ENCODE results near the gene OPRL1.
A peak's percentile ranks its signal among the peaks of the same experiment; 100 is the strongest.

The OPRL1 gene

GRCh38 chr20:64080013-64080812 is at the start of gene OPRL1:
Gene OPRL1 (plus strand): TSS chr20:64080082. CDS start chr20:64092721, 12,639 bp downstream.
- peak within 1 kb of the TSS; percentile 45 for H3K27ac ChIP-seq
- no peaks in the 10 kb centered on the region for H3K36me3 ChIP-seq
- H3K9me3 ChIP-seq (ENCODE audit: severe bottlenecking) = no peaks in the 10 kb centered on the region
- DNase-seq = no peak
- no peak for TF ChIP-seq CTCF (IDR thresholded peaks at IDR 0.05; ENCODE audit: low read depth, low read length)
- H3K27me3 ChIP-seq (ENCODE audit: insufficient read depth, low read depth, severe bottlenecking) = no peaks in the 10 kb centered on the region
- H3K4me3 ChIP-seq (ENCODE audit: low read depth, low read length) = peak within 1 kb of the TSS; percentile 64

- peaks cover 4% of the 10 kb centered on the region; the same call in 1 of the 2 replicates for H3K36me3 ChIP-seq
These were observed 49.3 kb upstream of the OPRL1 start for GRCh38 chr20:64030371-64031134.

GRCh38 chr20:64031822-64032314 is 48.0 kb upstream of the OPRL1 start:
- no peak for TF ChIP-seq CTCF (IDR thresholded peaks at IDR 0.05; ENCODE audit: low read depth, low read length)
- no peak overlapping the region for H3K27ac ChIP-seq
- no peaks in the 10 kb centered on the region for H3K9me3 ChIP-seq (ENCODE audit: severe bottlenecking)
- no peak for DNase-seq
- no peak overlapping the region for H3K4me3 ChIP-seq (ENCODE audit: low read depth, low read length)
- no peaks in the 10 kb centered on the region for H3K27me3 ChIP-seq (ENCODE audit: insufficient read depth, low read depth, severe bottlenecking)
- peaks cover 4% of the 10 kb centered on the region; the same call in 1 of the 2 replicates for H3K36me3 ChIP-seq

More at GRCh38 chr20:64030371-64031134, 49.3 kb upstream of the OPRL1 start:
- no peaks in the 10 kb centered on the region for H3K27me3 ChIP-seq (ENCODE audit: insufficient read depth, low read depth, severe bottlenecking)
- no peak overlapping the region for H3K27ac ChIP-seq
- TF ChIP-seq CTCF (IDR thresholded peaks at IDR 0.05; ENCODE audit: low read depth, low read length) = no peak
- DNase-seq = no peak
- no peak overlapping the region for H3K4me3 ChIP-seq (ENCODE audit: low read depth, low read length)
- H3K9me3 ChIP-seq (ENCODE audit: severe bottlenecking) = no peaks in the 10 kb centered on the region

GRCh38 chr20:64032706-64033624 is 46.9 kb upstream of the OPRL1 start:
- Histone ChIP-seq H3K36me3 (no peaks in the 10 kb centered on the region), H3K9me3 (ENCODE audit: severe bottlenecking) (no peaks in the 10 kb centered on the region), H3K27ac (no peak overlapping the region), H3K27me3 (ENCODE audit: insufficient read depth, low read depth, severe bottlenecking) (no peaks in the 10 kb centered on the region), H3K4me3 (ENCODE audit: low read depth, low read length) (no peak overlapping the region)
- DNase-seq = no peak
- no peak for TF ChIP-seq CTCF (IDR thresholded peaks at IDR 0.05; ENCODE audit: low read depth, low read length)

DNA sequence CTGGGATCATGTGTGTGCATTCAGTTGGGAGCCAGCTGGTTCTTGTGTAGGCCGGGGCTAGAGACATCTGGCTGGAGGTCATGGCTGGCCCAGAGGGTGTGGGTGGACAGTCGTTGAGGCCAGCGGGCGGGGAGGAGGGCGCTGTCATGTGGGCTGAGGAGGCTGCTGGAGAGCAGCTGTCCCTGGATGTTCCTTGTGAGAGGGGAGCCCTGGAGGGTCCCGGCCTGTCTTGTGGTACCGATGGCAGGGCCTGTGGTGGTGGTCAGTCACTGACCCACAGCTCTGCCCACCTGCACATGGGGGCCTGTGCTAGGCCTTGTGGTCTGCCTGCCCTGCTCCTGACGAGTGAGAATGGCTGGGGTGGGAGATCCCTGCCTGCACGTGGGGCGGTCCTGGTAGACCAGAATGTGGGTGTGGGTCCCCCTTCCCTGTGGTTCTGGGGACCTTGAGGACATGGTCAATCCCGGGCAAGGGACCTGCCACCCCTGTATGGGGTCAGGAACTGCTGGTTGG is 45.8 kb upstream of the OPRL1 start:
- Histone ChIP-seq H3K36me3 (no peaks in the 10 kb centered on the region), H3K9me3 (ENCODE audit: severe bottlenecking) (no peaks in the 10 kb centered on the region), H3K4me3 (ENCODE audit: low read depth, low read length) (no peak overlapping the region), H3K27me3 (ENCODE audit: insufficient read depth, low read depth, severe bottlenecking) (no peaks in the 10 kb centered on the region), H3K27ac (no peak overlapping the region)
- TF ChIP-seq CTCF (IDR thresholded peaks at IDR 0.05; ENCODE audit: low read depth, low read length) = no peak
- DNase-seq = peak; percentile 21

Data from WERI-Rb-1 (cell line).